ELF-1 (cell line): Measurements from ENCODE around the gene FABP7.

Source experiments
- DNase-seq: peaks from one replicate; pipeline ENCODE4 v3.0.0-alpha.2; 2016; ENCODE audit warnings: low read depth, low spot score

The FABP7 gene

DNA sequence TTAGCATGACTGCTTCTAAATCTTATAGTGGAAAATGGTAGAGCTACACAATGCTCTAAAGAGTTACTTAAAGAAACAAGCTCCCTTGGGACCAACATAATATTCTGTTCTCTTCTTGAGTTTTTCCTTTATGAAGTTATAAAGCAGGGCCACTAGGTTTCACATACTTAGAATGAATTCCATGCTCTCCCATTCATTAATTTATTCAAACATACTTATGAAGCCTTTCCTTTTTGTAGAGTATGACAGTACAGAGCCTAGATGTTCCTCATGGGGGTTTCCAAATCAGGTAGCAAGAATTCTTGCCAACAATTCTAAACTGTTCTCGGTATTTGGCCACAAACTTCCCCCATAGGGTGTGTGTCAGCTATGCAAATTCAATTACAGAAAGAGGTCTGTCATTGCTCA is 20.6 kb upstream of the FABP7 start:
- no peak for DNase-seq

DNA sequence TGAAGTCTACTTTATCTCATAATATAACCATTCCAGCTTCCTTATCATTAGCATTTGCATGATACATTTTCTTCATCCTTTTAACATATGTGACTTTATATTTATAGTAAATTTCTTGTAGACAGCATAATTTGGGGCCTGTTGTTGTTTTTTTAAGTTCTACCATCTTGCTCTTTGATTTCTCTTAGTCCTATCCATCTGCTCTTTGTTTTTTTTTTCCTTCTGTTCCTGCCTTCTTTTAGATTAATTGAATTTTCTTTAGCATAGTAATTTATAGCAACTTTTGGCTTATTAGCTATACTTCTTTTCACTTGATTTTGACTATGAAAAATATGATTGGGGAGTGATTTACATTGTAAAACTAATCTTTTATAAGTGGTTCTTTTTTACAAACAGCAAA is 19.2 kb upstream of the FABP7 start:
- DNase-seq, result no peak

DNA sequence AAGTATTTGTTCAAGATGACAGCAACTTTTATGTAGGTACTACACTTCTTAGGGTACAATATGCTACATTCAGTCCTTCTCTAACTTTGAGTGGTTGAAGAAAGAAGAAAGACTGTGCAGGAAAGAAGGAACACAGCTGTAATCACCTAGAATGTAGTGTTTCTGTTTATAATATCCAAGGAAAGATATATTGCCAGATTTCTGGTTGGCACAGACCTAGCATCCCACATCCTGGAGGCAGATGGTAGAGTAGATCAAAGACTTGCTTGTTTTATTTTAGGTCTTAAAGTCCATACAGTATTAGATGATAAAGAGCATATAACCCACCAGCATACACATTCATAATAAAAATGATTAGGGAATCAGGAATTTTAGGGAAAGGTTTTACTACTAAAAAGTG is 13.3 kb upstream of the FABP7 start:
- DNase-seq, result no peak

DNA sequence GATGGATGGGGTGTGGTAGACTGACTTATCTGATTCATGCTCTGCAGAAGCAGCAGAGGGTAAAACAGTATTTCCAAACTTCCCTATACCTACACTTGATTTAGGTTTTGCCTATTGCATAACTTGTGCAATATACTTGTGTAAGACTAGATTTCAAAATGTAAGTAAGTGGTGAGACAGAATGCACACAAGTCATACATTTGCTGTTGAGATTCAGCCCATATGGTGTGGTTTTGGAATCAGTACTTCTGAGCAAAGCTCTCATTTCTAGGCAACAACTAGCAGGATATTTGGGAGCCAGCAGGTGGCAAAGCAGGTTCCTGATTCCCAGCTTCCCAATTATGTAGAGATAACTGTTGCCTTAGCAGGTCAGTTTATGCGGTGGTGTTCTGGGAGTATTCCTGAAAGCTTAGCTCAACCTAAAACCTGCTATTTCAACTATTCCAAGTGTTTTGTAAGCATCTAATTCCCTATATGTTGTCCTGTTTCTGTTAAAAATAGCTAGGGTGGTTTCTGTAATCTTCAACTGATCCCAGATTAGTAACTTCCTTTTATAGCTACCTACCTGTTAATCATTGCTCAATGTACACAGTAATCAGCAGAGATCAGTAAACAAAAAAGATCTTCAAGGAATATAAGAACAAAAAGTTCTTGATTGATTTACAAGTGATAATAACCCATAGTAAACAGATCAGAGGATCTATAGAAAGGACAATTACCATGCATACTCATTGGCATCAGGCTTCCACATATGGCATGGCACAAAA is 8.5 kb upstream of the FABP7 start:
- peak; percentile 25 for DNase-seq

DNA sequence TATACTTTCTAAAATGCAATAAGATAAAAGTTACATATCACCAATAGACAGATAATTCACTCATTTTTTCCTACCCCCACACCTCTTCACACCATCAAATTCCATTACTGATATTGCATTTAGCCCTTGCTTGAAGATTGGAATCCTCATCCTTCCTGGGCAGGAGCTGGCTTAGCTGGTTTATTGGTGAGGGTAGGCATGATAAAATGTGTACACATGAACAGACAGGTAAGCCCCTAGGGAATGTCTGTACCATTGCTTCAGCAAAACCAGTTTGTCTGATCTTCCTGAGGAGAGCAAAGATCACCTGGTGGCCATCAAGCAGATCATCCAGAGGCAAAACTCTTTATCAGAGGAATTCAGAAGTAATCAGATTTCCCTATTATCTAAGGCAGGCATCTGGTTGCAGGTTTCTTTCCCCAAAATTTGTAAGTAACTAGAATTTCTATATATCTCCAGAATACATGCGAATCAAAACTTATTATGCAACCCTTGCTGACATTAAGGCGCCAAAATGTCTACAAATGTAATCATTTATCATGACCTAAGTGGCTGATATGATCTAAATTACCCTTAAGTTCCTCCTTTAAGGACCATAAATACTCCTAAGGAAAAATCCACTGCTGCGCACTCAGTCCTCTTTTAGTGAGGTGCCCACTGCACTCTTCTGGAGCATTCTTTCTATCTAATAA is 6.6 kb upstream of the FABP7 start:
- peak; percentile 48 for DNase-seq

DNA sequence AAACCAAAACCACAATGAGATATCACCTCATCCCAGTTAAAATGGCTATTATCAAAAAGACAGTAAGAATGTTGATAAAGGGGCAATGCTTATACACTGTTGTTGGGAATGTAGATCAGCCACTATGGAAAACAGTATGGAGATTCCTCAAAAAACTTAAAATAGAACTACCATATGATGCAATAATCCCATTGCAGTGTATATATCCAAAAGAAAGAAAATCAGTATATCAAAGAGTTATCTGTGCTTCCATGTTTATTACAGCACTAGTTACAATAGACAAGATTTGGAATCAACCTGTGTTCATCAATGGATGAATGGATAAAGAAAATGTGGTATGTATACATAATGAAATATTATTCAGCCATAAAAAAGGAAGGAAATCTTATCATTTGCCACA is 3.5 kb upstream of the FABP7 start:
- no peak for DNase-seq

DNA sequence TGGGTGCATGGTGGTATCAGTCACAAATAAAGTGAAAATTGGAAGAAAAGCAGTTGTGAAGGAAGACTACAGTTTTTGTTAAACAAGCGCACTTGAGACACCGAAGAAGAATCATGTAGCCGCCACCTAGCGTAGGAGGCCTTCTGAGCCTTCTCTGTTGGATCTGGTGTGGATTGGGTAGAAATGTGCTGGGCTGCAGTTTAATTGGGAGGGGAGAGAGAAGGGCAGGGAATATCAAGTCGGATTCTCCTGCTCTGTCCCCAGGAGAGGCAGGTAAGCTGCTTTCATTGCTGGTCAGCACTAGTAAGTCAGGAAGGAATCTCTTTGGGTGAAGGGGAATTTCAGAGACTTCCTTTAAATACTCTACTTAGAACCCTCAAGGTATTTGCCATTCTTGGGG is 1.2 kb upstream of the FABP7 start:
- no peak for DNase-seq

DNA sequence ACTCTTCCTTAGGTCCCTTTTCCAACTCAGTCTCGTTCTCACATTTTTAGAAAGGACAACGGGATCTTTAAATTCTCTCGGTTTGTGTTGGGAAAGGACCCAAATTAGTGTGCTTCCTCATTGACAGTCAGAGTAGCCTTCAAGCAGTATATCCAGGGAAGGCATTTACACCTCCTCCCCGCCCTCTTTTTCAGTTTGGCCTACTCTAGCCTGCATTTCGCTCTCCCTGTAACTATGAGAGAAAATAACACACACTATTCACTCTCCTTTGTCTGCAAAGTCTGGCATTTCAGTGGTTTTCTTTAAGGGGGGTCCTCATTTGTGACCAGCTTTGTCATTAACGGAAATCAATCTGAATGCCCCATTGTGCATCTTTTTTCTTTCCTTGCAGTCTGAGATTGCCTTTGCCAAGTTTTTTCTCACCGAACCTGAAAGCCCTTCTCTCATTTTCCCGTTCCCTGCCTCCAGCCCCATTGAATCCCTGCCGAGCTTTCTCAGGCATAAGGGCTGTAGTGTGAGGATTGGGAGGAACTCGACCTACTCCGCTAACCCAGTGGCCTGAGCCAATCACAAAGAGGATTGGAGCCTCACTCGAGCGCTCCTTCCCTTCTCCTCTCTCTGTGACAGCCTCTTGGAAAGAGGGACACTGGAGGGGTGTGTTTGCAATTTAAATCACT is 393 bp upstream of the FABP7 start:
- DNase-seq, result peak; percentile 81

DNA sequence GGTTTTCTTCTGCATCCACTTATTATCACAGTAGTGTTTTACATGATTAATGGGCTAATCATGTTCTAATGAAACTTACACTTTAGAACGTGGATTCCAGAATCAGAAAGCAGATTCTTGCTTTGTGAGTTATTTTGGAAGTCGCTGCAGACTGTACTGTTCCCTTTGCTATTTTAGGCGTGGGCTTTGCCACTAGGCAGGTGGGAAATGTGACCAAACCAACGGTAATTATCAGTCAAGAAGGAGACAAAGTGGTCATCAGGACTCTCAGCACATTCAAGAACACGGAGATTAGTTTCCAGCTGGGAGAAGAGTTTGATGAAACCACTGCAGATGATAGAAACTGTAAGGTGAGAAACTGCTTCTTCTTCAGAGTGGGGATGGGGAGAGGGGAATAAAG is 598 bp downstream of the FABP7 start:
- DNase-seq, result no peak

DNA sequence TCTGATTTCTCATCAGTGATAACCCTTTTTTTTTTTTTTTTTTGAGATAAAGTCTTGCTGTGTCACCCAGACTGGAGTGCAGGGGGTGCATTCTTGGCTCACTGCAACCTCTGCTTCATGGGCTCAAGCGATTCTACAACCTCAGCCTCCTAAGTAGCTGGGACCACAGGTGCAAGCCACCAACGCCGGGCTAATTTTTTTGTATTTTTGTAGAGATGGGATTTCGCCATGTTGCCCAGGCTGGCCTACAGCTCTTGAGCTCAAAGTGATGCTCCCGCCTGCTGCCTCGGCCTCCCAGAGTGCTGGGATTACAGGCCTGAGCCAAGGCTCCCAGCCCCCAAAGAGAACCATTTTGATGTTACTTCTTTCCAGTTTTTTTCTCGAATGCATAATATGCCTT is 2.2 kb downstream of the FABP7 start:
- DNase-seq, result no peak

DNA sequence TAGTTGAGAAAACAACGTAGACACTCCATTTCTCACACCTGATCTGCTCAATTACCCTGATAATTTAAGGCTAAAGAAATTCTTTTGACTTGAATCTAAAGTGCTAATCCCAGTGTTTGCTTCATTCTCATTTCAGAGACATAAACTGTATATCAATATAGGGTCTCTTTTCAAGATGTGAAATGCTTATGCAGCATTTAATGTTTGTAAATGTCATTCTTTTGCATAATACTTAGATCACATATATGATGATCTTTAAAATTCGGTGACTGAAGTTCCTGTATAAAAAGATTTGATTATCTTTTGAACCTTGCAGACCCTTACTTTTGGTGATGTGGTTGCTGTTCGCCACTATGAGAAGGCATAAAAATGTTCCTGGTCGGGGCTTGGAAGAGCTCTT is 3.9 kb downstream of the FABP7 start:
- DNase-seq, result no peak

DNA sequence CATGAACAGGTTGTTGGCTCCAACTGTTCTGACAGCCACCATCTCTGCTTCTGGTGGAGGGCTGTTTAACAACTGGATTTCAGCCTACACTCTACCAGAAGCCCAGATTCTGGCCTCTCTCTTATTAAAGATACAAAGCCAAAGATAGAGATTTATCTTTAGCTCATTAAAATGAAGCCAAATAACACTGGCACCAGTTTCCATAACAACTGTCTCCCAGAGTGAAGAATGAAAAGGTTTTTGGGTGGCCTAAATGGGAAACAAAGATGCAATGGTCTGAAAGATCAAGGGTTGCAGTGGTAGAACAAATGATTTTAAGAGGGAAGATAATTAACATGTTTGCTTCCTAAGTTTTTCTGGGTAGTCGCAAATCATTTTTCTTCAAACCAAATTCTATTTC is 6.4 kb downstream of the FABP7 start:
- no peak for DNase-seq

DNA sequence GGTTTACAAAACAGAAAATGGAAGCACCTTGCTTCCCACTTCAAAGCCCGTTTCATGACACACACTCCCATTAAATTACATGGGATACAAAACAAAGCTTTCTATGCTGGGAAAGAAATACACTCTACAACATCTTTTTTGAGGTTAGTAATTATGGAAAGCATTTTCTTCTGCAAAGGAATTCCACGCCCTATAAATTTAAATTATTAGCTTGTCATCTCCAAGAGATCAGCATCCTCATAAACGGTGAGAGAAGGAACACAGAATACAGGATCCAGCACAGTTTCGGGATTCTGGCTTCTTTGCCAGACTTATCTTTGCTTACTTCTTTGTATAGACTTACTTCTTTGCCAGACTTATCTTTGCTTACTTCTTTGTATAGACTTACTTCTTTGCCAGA is 8.2 kb downstream of the FABP7 start:
- no peak for DNase-seq

DNA sequence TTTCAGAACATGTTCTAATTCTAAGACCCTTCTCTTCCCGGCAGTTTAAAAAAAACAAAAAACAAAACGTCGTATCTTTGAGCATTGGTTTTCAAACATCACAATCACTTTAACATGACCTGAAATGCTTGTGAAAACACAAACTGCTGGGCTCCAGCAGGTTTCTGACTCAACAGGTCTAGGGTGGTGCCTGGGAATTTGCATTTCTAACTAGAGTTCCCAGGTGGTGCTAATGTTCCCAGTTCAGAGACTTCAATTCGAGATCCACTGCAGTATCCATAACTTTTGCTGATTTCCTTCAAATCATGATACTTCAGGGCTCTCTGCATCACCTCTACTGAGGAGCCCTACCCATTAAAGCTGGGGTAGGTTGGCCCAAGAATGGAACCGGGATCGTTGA is 8.7 kb downstream of the FABP7 start:
- no peak for DNase-seq

DNA sequence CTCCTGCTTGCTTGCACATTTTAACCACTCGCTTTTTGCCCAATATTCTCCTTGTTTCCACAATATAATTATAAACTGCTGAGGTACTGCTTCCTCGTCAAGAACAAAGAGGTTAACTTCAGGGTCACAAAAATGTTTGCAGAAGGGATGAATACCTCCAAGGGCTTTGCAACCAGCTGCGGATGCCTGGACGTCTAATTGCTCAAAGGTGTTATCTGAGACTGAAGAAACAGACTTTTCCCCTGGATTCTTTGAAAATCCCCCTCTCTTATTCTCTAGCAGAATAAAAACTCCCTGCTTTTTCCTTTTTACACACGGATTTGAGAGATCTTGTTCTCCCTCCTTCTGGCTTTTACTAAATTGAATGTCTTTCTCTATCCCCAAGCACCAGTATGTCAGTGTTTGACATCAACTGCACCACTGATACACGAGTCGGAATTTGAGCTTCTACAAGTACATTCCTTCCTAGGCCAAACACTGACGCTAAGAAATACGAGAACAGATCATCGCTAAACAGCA is 9.2 kb downstream of the FABP7 start:
- DNase-seq, result no peak

DNA sequence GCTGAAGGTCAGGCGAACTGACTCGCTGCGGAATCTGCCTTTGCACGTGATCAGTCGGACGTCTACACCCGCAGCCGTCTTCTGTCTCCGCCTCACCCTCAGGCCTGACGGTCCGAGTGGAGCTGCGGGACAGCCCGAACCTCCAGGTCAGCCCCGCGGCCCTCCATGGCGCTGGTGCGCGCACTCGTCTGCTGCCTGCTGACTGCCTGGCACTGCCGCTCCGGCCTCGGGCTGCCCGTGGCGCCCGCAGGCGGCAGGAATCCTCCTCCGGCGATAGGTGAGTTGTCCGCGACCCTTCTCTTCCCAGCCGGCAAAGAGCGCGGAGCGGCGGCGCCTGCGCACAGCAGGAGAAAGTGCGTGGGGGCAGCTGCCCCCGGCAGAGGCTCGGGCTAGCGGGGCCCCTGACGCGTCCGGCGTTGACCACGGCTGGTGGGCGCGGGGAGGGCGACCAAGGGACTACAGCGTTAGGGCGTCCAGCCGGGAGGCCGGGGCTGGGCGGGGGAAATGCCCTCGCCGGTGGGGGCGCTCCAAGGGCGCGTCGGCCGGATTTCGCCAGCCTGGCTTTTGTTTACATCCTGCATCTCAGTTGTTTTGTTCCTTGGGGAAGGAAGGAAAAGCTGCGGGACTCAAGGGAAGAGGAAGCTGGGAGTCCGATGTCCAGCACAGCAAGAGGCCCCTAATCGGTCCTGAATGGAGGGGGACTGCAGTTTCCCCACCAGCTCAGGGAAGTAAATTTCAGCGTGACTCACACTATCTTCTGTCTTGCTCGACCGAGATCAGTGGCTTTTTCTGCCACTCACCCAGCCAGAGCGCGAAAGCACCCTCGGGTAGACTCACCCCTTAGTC is 9.9 kb downstream of the FABP7 start, which contains the start of gene SMPDL3A:
Gene SMPDL3A (plus strand): TSS at position 77 of the 846 bp plus-strand sequence. CDS start 89 bp downstream, at position 166.
- DNase-seq, result peak; percentile 90

DNA sequence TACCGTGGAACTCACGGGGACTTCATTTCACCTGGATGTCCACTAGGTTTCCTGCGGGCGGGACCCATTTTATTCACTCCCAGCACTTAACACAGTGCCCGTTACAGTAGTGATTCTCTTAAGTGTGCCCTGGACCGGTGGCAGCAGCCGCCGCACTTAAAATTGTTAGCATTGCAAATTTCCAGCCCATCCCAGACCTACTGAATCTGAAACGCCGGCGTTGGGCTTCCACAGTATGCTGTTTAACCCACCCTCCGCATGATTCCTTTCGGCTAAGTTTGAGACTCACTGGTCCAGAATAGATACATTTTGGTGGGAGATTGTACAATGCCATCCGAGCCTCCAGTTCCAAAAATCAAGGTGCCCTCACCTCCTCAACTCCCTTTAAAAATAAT is 10.5 kb downstream of the FABP7 start:
- DNase-seq, result no peak

DNA sequence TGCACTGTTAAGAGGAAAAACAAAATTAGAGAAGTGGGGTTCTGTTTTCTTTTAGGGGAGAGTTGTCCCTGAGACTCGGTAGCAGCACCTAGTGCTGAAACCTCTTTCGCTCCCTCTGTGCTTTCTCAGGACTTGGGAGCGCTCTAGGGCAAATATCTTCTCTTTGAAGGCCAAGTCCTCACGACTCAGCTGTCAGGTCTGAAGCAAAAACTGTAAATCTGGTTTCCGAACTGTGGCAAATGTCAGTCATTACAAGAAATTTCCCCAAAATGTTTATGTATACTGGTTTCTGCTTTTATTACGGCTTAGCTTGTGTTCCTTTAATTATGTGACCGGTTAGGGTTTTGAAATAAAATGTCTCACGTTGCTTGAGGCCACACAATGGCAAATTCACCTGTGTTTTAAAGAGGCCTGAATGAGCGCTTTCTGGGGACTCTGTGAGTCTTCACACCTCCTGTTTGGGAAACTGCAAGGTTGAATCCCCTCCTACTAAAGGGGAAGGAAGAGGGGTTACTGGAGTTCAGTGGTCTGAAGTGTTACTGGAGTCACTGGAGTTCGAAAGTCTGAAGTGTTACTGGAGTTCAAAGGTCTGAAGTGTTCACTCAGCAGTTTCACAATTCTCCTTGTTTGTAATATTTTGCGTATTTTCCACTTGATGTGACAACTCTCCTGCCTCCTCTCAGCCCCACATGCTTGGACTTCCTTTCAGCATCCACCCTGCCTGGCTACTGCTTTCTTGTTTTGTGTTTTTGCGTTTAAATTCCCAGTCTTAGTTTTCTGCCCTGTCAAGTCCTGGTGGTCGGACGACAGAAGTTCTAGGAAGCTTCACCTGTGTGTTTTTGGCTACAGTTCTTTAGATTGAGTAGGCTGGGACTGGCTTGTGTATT is 11.2 kb downstream of the FABP7 start:
- peak; percentile 63 for DNase-seq

DNA sequence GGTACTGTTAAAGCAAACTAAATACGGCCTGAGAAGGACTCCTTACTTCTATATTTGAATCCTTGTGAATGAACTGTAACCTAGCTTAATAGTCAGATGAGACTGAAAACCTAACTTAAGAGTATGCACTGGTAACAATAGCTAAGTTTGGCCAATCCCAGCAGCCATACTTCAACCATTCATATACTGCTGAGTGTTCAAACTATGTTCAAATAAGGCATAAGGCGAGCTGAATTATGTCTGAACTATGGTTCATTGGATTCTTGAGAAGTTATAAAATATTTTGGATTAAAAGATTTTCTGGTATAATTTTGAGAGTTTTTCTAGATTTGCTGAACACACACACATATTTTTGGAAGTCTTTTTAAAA is 11.8 kb downstream of the FABP7 start:
- no peak for DNase-seq

DNA sequence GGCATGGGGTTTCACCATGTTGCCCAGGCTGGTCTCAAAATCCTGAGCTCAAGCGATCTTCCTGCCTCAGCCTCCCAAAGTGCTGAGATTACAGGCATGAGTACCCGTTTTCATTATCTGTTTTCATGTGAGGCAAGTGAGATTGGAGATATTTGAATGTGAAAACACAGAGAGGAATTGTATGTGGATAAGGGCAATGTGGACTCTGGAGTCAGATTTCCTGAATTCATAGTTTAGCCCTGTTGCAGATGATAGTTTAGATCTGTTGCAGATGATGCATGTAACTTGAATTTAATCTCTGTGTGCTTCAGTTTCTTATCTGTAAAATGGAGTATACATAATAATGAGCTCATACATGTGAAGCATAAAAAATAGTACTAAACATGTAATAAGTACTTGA is 13.2 kb downstream of the FABP7 start:
- no peak for DNase-seq

DNA sequence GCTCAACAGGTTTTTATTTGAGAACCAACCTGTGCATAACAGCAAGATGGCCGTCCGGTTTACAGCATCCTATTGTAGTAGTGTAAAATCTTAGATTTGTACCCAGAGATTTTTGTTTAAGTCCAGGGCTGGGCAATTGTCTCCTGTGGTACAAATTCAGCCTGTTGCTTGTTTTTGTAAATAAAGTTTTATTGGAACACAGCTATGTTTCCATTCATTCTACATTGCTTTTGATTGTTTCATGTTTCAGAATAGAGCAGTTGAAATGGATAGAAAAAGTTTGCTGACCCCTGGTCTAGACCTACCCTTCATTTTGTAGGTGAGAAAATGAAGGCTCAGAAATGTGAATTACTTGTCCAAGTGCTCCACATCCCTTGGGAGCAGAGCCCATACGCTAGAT is 18.0 kb downstream of the FABP7 start:
- DNase-seq, result no peak
